HG03066 (cell line): ENCODE data around the gene PBRM1.
"Not testable (repeated sequence)": the region's sequence is repeated elsewhere in the genome, so short reads cannot be mapped to it uniquely, and the experiment has no call there.

Source experiments
- ATAC-seq: cut with Tn5 transposase; IDR thresholded peaks from one replicate; pipeline ENCODE4 v1.9.1; 2021; ENCODE audit warnings: low read depth; ENCODE audit not compliant: unreplicated experiment

PBRM1 gene

GRCh38 chr3:52537165-52537620 is 148.5 kb downstream of the PBRM1 start:
- no peak for ATAC-seq

GRCh38 chr3:52536369-52537164 is 149.1 kb downstream of the PBRM1 start, which contains the start of gene UQCC5:
TSS of gene UQCC5 (plus strand) at chr3:52536605. CDS start at chr3:52536756, 151 bp downstream.
- ATAC-seq: peak; percentile 83

DNA sequence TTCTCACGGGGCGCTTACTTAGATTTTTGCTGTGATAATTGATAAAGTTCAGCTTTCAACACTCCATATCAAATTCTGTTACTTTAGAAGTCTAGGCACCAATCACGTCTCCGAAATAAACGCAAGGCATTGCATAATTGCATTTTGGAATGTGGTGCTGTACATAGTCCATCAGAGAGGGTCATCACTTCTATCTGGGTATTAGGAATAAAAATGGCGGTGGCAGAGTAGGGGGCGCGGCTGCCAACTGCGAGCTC is 149.7 kb downstream of the PBRM1 start:
- ATAC-seq: no peak

DNA sequence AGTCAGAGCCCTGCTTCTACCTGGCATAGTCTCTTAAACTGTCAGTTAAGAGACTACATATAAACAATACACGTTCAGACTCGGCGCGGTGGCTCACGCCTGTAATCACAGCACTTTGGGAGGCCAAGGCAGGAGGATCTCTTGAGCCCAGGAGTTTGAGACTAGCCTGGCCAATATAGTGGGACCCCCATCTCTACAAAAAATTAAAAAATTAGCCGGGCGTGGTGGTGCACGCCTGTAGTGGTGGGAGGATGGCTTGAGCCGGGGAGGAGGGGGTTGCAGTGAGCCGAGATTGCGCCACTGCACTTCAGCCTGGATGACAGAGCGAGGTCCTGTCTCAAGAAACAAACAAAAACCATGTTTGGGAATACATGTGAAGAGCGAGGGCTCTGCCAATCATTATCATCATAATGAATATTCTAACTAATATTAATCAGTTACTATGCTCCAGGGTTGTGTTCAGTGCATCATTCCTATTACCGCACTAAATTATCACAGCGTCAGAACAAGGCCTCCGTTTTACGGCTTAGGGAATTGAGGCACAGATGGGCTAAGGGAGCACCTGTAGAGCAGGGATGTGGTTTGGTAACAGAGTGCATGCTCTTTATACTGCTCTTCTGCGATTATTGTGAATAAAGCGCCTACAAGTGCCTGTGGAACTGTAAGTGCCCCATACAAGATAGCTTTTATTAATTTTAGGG is 150.2 kb downstream of the PBRM1 start:
- ATAC-seq: no peak

DNA sequence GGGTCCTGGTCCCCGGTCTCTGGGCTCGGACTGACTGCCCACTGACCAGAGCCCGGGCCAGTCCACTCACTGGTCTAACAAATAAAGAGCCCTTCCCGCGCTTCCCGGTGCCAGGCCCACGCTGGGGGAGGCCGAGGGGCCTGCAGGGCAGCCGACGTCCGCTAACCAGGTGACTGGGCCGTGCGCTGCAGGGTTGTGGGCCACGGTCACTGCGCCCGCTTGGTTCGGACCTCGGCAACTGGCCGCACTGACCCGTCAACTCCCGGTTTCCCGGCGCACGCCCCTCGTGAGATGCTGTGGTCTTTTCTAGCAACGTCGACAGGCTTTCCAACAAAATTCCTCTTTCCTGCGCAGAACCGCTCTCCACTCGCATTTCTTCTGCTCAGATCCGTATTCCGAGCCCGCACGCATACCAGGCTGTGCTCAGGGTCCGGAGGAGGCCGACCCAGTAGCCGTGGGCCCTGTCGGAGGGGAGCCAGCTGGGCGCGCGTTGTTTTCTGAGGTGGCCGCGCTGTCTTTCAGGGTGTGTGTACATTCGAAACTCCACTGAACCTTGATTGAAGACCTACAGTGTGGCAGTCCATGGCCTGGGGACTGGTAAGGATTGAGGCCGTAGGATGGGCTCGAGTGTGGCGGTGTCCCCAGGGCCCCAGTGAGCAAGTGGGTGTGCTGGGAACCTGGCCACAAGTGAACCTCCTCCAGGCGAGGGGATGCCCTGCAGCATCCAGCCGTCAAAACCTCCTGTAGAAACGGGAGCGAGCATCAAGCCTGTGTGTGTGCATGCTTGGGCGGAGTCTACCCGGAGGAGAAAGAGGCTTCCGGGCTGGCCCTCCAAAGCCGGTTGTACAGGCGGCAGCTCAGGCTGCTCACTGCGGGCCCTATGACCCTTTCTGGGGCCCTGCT is 151.2 kb downstream of the PBRM1 start:
- no peak for ATAC-seq

- ATAC-seq: no peak
Measured at GRCh38 chr3:52533623-52534280, 152.0 kb downstream of the PBRM1 start, which contains the start of gene NT5DC2. TSS of gene NT5DC2 (minus strand) at chr3:52533857. CDS start at chr3:52533737, 120 bp downstream.

- no peak for ATAC-seq
Measured at GRCh38 chr3:52532838-52533622, 152.7 kb downstream of the PBRM1 start.

GRCh38 chr3:52532517-52532837 is 153.2 kb downstream of the PBRM1 start:
- no peak for ATAC-seq

GRCh38 chr3:52531860-52532516 is 153.7 kb downstream of the PBRM1 start:
- no peak for ATAC-seq

DNA sequence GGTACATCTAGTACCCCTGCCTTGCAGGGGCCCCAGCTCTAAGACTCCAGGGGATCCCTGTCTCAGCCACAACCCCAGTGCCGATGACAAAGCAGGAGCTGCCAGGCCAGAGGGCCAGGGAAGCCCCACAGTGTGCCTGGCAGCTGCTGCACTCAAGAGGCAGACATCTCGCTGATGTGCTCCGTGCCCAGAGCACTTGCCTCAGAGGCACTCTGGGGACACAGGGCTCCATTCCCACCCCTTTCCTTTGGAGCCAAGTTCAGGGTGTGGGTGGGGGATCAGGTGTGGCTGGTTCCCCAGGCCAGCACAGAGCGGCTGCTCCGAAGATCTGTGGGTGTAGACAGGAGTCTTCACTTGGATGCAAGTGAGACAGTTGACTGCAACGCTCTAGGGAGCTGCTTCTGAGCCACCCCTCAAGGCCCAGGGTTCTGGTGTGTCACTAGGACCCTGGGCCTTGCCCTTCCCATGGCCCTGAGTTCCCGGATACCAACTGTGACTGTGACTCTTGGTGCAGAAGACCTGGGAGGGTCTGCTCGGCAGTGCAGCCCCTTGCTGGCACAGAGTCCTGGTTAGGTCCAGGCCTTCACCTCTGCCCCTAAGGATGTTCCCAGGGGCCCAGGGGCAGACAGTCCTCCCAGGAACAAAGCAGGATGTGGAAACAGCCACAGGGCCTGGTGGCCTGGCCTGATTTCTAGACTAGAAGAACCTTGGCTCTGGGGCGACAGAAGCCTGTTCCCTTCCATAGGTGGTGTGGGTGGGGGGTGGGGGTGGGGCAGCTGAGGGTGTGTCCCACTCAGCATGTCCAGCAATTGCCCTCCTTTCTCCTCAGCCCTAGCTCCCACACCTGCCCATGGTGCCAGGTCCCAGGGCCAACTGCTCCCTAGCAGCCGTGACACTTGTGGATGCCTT is 154.5 kb downstream of the PBRM1 start:
- no peak for ATAC-seq

DNA sequence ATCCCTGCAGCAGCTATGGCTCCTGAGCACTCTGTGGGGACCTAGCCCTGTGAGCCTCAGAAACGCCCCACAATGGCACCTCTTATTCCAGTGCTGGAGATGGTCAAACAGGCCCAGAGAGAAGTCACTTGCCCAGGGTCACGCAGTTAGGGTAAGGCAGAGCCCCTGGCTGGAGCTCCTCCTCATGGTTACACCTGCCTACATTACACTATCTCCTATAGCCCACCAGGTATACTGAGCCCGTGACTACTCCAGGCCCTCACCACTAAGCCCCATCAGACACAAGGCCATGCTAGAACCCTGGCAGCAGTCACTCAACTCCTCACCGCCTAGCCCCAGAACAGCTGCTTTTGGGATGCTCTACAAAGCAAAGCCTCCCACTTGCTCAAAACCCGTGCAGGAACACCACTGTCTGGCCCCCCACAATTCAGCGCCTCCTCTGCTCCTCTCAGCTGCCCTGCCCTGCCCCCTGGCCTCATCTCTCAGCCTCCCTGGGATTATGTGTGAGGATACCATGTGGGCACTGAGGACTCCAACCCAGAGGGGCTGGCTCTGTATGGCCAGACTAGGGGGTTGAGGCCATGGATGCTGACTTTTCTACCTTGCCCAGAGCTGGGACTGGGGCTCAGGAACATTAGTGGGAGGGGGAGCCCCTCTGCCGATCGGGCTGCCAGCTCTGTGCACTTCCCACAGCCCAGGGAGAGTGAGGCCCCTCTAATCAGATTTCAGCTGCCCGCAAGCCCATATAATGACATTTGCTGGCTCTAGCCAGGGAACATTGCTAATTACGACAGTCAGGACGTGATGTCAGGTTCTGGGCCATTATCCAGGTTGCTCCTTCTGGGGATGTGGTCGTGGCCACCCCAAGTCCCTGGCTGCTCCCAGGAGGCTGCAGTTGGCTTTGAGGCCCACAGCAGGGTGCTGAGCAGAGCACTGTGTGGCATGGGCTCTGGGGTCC is 156.1 kb downstream of the PBRM1 start:
- no peak for ATAC-seq

DNA sequence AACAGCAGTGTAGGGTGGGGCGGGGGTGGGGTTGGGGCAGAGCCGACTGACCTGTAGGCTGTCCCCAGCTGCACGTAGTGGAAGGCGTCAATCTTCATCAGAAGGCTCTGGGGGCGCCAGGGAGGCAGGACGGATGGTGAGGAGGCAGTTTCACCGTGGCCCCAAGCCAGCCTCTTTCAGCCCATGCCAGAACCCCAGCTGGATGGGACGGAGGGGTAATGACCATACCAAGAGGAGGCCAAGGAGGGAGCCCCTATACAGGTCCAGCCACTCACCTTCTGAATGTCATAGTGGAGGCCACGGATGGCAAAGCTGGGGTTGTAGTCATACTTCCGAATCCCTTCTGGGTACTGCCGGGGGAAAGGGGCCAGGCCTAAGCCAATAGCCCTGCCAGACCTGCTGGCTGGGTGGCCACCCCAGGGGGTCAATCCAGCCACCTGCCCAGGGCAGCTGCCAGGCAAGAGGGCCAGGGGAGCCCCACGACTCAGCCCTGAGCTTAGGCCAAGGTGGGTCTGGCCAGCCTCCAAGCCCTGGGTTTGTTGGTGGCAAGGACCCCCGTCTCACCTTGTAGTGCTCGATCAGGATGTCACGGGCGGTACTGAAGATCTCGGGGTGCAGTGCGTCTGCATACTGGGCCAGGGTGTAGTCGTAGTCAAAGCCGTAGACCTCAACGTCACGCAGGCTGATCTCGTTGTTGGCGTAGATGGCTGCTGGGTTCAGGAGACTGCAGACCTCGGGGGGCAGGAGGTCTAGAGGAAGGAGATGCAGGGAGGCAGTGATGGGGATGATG is 156.9 kb downstream of the PBRM1 start:
- no peak for ATAC-seq

DNA sequence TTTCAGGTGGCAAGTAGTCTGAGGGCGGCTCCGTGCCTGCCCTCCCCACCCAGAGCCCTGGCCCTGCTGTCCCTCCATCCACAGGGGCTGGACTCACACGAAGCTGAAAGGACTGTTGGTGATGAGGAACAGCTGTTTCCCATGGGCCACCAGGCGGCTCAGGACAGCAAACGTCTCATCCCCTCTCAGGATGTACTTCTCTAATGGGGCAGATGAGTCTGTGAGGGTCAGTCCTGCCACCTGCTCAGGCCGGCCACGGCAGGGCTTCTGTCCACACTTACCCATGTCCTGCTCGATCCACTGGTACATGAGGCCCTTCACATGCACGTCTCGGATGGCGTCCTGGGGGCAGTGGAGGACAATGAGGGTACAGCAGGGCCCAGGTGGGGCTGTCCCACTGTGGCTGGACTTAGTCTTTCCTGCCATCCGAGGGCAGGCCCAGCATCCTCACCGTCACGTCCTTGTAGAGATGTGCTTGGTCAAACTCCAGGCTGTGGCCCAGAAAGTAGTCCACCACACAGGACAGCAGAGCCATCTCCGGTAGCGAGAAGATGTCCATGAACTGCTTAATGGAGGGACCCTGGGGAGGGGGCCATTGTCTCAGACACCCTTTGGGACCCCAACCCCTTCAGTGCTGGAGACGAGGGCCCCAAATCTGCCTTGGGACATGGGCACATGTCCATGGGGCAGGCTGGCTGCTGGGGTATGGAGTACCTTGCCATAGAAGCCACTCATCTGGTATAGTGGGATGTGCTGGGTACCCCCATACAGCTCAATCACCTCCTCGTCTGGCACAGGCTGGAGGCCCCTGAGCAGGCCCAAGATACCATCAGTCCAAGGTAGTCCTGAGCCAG is 157.8 kb downstream of the PBRM1 start:
- no peak for ATAC-seq

DNA sequence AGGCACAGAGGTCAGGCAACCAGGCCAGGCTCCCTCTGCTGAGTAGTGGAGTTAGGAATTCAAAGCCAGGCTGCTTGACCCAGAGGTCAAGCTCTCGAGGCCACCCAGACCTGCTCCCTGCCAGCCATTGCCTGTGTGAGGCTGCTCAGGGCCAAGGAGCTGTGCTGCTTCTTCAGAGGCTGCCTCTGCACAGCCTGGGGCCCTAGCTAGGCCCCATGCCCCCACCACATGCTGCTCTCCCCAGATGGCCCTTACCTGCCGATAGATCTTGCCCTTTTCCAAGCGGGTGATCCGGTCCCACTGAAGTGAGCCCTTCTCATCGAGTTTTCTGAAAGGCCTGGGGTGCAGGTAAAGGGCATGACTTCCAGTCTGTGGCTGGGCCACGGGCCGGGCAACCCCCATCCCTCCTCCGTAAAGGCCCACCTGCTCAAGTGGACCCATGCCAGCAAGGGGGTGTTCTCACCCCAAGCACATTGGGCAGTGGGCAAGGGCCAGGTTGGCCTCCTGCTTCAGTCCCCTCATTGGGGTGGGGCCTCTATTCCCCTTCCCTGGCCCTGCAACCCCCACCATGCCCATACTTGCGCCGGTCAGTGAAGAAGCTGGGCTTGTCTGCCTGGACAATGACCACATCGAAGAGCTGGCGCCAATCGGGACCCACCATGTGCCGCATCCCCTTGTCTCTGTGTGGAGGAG is 158.5 kb downstream of the PBRM1 start:
- no peak for ATAC-seq

DNA sequence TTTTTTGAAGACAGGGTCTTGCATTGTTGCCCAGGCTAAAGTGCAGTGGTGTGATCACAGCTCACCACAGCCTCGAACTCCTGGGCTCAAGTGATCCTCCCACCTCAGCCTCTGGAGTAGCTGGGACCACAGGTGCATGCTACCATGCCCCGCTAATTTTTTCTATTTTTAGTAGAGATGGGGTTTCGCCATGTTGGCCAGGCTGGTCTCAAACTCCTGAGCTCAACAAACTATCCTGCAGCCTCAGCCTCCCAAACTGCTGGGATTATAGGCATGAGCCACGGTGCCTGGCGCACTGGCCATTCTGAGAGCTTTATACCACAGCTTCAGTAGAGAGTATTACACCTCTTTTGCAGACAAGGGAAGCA is 159.1 kb downstream of the PBRM1 start:
- not testable (repeated sequence) for ATAC-seq
